ENCODE data around the gene TESPA1. TPM values are rescaled to one million over a fixed set of nuclear protein-coding genes. Genes with fewer than 3 reads are reported as not detected.

Gene TESPA1
- total RNA-seq (2022) (not detected in 2 replicates), Bru-seq, nascent RNA (not detected), BruChase-seq, experiment 1, labeled RNA remaining after a 6-hour chase (not detected), BruChase-seq, experiment 2, labeled RNA remaining after a 2-hour chase (not detected)
- long read RNA-seq = 0 reads

DNA sequence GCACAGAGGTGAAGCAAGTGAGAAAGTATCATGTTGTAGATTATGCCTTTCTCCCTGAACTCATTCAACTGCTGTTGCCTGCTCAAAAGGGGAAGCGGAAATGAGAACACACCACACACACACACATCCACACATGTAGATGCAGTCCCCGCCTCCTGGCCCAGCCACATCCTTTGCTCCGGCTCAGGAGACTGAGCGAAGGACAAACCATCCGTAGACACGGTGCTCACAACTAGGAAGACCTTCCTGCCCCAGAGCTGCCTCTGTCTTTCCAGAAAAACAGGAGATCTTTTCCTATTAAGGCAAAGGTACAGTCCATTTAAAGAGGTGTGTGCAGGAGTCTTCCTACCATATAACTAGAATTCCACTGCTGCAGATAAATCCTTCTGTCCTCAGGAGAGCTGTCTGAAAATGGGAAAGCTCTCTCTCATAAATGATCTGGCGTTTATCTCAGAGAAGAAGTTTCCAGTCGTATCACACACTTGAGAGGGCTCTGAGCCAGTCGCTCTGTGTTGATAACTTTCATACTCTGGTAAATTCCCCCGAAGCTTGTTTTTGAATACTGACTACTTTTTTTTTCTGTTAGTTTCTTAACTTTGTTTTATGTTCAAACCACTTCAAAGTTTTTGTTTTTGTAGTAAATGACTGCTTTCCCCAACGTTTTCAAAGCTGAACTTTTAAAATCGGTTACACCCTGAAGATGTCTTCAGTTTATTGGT is at the start of gene TESPA1:
TSS of gene TESPA1 (minus strand) at position 105 of the 719 bp plus-strand sequence. CDS start 10,200 bp downstream, outside the sequence.
- CTCF ChIA-PET = interaction anchor here (2.5 kb wide), 1 partner anchor 8 kb away, joined by 6 read pairs; no protein-coding TSS in a partner anchor
- Mint-ChIP-seq H3K4me1 (ENCODE audit: low read depth, unreplicated experiment) (no peaks in the 10 kb centered on the region), H3K9me3 (ENCODE audit: low read depth, unreplicated experiment) (no peaks in the 10 kb centered on the region), H3K27me3 (ENCODE audit: unreplicated experiment) (peaks cover 89% of the 10 kb centered on the region), H3K36me3 (ENCODE audit: insufficient read depth, unreplicated experiment) (no peaks in the 10 kb centered on the region), H3K27ac (ENCODE audit: unreplicated experiment) (no peak within 1 kb of the TSS), H3K4me3 (ENCODE audit: low read depth, unreplicated experiment) (no peak within 1 kb of the TSS)
- DNase-seq = no peak
- intact Hi-C loops (cut with micrococcal nuclease; ENCODE audit: unreplicated experiment) = no loop called here
- BruUV-seq (replicated peaks) = no TSS peak
- TF ChIP-seq CTCF (IDR thresholded peaks at IDR 0.05; ENCODE audit: unreplicated experiment) = no peak

DNA sequence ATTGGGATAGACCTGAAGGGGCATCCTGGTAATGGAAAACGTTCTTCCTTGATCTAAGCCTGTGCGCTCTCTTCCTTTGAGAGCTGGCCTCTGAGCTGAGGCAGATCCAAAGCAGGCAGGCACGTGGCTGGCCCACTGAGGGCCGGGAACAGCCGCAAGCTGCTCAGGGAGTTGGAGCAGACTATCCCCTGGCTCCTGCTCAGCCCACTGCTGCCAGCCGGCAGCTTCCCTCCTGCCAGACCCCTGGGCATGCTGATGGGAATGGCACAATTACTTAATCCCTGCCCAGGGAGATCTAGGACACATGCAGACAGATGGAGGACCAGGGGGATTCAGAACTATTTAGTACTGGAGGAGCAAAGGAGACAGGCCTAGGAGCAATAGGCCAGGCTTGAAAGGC is 49.7 kb upstream of the TESPA1 start:
- no peaks in the 10 kb centered on the region for H3K9me3 Mint-ChIP-seq (ENCODE audit: low read depth, unreplicated experiment)
- H3K4me1 Mint-ChIP-seq (ENCODE audit: low read depth, unreplicated experiment) = no peaks in the 10 kb centered on the region
- H3K4me3 Mint-ChIP-seq (ENCODE audit: low read depth, unreplicated experiment) = no peak overlapping the region
- no peak overlapping the region for H3K27ac Mint-ChIP-seq (ENCODE audit: unreplicated experiment)
- CTCF ChIA-PET = no interaction called here
- peaks cover 61% of the 10 kb centered on the region for H3K27me3 Mint-ChIP-seq (ENCODE audit: unreplicated experiment)
- no TSS peak for BruUV-seq (replicated peaks)
- intact Hi-C loops (cut with micrococcal nuclease; ENCODE audit: unreplicated experiment) = no loop called here
- H3K36me3 Mint-ChIP-seq (ENCODE audit: insufficient read depth, unreplicated experiment) = no peaks in the 10 kb centered on the region
- no peak for DNase-seq
- TF ChIP-seq CTCF (IDR thresholded peaks at IDR 0.05; ENCODE audit: unreplicated experiment) = no peak

DNA sequence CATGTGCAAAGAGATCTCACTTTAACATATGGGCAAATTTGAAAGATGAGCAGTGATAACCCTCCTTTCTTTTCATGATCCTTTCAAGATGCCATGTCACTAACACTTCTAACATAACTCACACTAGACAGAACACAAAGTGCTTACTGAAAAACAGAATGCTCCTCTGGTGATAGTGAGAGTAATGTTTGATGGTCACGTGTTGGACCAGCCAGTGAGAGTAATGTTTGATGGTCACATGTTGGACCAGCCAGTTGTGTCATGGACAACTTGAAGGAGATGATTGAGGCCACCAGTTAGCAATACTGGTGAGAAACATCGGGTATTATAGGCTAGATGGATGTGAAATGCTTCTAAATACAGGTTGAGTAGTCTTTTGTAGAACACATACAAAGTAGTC is 40.9 kb upstream of the TESPA1 start:
- CTCF ChIA-PET = no interaction called here
- no peak overlapping the region for H3K27ac Mint-ChIP-seq (ENCODE audit: unreplicated experiment)
- H3K4me1 Mint-ChIP-seq (ENCODE audit: low read depth, unreplicated experiment) = no peaks in the 10 kb centered on the region
- no peaks in the 10 kb centered on the region for H3K36me3 Mint-ChIP-seq (ENCODE audit: insufficient read depth, unreplicated experiment)
- no peaks in the 10 kb centered on the region for H3K9me3 Mint-ChIP-seq (ENCODE audit: low read depth, unreplicated experiment)
- no peak for DNase-seq
- peaks cover 63% of the 10 kb centered on the region for H3K27me3 Mint-ChIP-seq (ENCODE audit: unreplicated experiment)
- no TSS peak for BruUV-seq (replicated peaks)
- H3K4me3 Mint-ChIP-seq (ENCODE audit: low read depth, unreplicated experiment) = no peak overlapping the region
- TF ChIP-seq CTCF (IDR thresholded peaks at IDR 0.05; ENCODE audit: unreplicated experiment) = no peak
- intact Hi-C loops (cut with micrococcal nuclease; ENCODE audit: unreplicated experiment) = no loop called here

DNA sequence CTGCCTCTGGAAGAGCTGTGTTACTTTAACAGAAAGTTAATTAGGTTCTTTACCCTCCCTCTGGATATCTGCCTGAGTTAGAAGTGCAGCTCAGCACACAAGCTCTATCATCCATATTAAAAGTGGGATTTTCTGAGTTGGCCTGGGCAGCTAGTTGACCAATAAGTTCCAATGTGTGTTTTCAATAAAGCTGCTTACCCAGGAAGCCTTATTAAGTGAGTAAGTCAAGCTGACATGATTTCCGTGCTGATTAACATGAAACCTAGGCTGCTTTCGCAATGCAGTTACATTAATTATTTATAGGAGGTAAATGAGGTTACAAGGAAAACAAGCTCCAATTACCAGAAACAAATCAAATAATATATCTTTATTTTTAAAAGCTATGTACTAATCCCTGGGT is 40.0 kb upstream of the TESPA1 start:
- H3K9me3 Mint-ChIP-seq (ENCODE audit: low read depth, unreplicated experiment) = no peaks in the 10 kb centered on the region
- peaks cover 68% of the 10 kb centered on the region for H3K27me3 Mint-ChIP-seq (ENCODE audit: unreplicated experiment)
- no peak overlapping the region for H3K27ac Mint-ChIP-seq (ENCODE audit: unreplicated experiment)
- peaks cover 7% of the 10 kb centered on the region for H3K4me1 Mint-ChIP-seq (ENCODE audit: low read depth, unreplicated experiment)
- intact Hi-C loops (cut with micrococcal nuclease; ENCODE audit: unreplicated experiment) = loop anchor here (1.0 kb wide), 1 partner anchor 48 kb away; no protein-coding TSS in a partner anchor
- TF ChIP-seq CTCF (IDR thresholded peaks at IDR 0.05; ENCODE audit: unreplicated experiment) = no peak
- CTCF ChIA-PET = no interaction called here
- H3K4me3 Mint-ChIP-seq (ENCODE audit: low read depth, unreplicated experiment) = no peak overlapping the region
- no peaks in the 10 kb centered on the region for H3K36me3 Mint-ChIP-seq (ENCODE audit: insufficient read depth, unreplicated experiment)
- BruUV-seq (replicated peaks) = no TSS peak
- no peak for DNase-seq
